ENCODE data around the gene CLEC5A.
"Not testable (repeated sequence)": the region's sequence is repeated elsewhere in the genome, so short reads cannot be mapped to it uniquely, and the experiment has no call there.

The CLEC5A gene

DNA sequence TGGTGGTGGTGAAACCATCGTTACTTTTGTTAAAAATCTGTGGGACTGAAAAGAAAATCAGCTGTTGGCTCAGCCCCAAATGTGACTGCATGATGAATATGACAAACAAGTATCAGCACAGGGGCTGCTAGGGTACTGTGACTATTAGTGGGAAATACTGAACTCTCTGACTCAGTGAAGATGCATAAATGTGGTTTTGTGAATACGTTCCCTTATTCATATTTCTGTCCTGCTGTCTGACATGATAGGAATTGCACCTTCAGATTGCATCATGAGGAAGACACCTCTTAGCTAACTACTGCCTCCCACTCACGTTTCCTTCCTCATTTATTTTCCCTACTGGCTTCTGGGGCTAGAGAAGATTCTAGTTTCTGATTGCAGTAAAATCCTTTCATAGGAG, 1.4 kb downstream of the CLEC5A start:
- DNase-seq, result no peak

- no peak for DNase-seq
These were observed 2.0 kb downstream of the CLEC5A start for GRCh38 chr7:141944811-141945210.

DNA sequence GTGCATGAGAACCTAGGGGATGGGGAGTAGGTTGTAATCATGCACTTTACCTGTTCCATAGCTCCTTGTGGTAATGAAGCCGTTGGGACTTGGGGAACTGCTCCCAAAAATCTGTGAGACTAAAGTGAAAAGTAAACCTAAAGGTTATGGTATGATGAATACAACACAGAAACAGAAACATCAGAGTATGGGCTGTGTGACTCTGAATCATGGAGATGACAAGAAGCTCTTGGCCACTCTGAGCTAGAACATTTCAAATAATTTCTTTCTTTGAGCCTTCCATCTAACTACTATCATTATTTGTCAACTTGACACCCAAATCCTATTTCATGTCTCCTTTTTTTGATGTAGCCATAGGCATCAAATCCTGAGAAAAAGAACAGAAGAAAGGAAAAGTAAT, 2.9 kb downstream of the CLEC5A start:
- no peak for DNase-seq

DNA sequence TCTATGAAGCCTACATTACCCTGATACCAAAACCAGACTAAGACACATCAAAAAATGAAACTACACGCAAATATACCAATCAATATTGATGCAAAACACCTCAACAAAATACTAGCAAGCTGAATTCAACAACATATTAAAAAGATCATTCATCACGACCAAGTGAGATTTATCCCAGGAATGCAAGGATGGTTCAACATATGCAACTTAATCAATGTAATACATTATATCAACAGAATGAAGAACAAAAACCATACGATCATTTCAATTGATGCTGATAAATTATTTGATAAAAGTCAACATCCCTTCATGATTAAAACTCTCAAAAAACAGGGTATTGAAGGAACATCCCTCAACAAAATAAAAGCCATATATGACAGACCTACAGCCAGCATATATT, 5.7 kb downstream of the CLEC5A start:
- DNase-seq, result no peak

GRCh38 chr7:141930211-141930610, 16.6 kb downstream of the CLEC5A start:
- DNase-seq, result no peak

DNA sequence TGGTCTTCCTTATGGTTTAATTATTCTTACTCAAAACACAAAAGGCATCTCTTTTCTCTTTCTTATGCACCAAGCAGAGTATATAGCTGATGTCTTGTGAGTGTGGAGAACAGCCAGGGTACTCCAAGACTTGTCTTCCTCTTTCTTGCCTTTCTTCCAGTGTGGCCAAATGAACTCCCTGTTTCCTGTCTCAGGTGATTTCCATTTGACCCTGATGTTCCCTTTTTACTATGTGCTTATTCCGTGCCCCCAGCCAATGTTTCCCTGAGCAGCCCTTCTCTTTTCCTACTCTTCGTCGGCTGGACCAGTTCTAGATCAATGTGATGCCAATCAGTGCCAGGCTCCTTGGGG, 18.0 kb downstream of the CLEC5A start:
- no peak for DNase-seq

- no peak for DNase-seq
These were observed 18.5 kb downstream of the CLEC5A start for GRCh38 chr7:141928146-141928844.

DNA sequence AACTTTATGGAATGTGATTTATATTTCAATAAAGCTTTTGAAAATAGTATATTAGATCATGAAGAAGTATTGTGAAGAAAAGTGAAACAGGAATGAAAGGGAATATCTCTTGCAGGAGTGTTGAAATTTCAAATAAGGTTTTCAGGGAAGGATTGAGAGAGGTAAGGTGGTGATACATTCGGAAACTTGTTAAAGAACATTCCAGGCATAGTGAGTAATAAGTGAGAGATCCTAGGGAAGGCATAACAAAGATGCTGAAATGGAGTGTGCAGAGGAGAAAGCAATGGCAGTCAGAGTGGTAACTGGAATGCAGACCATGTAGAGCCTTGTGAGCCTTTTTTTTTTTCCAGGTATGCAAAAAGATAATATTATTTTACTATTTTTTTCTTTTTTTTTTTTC, 26.5 kb downstream of the CLEC5A start:
- no peak for DNase-seq

DNA sequence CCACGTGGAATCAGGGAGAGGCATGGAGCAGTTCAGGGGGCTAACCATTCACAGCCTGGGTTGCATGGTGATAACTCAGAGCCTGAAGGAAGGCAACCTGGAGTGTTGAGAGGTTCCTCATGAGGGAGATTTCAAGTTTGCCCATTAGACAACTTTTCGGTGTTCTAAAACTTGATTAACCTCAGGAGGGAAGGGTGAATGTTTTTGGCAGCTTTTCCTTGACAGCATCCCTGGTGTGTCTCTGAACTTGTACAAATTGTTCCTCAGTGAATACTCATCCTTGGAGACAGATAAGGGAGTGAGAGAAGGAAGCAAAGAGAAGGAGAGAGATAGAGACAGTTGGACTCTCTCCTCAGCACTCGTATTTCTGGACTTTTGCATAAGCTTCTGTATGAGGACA, 30.7 kb downstream of the CLEC5A start, which contains the start of gene OR9A4:
Gene OR9A4 (plus strand): TSS at position 301 of the 400 bp plus-strand sequence. CDS start 2,477 bp downstream, outside the sequence.
- no peak for DNase-seq

GRCh38 chr7:141915565-141915964, 31.2 kb downstream of the CLEC5A start:
- no peak for DNase-seq

DNA sequence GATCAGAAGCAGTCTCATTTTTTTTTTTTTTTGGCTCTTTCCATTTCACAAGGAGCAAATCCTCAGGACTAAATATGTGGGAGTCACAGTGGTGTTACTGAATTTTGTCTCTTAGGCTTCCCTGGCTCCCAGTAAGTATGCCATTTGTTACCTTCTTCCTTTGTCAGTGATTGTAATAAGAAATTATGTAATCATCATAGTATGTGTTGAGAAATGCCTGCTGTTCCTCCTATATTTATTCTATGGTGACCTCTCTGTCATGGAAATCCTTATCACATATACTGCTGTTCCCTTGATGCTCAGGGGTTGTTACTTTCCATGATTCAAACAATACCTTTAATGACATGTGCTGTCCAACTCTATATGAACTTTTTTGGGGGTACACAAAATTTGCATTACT, 35.4 kb downstream of the CLEC5A start:
- no peak for DNase-seq

DNA sequence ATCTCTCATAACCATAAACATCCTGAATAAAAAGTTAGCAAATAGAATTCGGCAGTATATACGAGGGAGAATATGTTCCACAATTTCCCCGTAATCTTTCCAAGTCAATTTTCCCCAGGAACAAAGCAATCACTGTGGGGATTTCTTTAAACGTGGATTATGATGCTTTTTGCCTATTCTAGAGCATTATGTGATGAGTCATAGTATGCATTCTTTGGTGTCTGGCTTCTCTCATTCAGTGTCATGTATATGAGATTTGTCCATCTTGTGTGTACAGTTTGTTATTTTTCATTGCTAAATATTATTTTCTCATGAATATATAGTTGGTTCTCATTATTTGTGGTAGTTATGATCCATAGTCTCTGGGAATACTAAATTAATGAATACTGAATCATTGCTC, 40.5 kb downstream of the CLEC5A start:
- no peak for DNase-seq

DNA sequence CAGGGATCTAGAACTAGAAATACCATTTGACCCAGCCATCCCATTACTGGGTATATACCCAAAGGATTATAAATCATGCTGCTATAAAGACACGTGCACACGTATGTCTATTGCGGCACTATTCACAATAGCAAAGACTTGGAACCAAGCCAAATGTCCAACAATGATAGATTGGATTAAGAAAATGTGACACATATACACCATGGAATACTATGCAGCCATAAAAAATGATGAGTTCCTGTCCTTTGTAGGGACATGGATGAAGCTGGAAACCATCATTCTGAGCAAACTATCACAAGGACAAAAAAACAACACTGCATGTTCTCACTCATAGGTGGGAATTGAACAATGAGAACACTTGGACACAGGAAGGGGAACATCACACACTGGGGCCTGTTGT, 47.4 kb downstream of the CLEC5A start:
- not testable (repeated sequence) for DNase-seq

DNA sequence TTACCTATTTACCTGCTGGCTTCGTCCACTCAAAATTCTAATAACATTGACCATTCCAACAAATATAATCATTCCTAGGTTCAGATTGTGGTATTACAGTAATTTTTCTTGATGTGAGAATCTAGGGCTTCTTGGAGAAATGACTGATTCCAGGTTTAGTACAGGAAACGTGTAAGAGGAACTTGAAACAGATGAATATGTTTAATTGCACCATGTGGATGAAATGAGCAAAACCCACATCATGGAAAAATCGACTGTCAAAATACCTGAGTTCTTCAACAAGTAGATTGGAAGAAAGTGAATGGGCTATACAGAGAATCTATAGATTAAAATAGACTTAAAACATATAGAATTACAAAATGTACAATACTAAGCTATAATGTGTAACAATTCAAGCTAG, 55.4 kb downstream of the CLEC5A start:
- no peak for DNase-seq

GRCh38 chr7:141889321-141889720, 57.5 kb downstream of the CLEC5A start:
- no peak for DNase-seq

GRCh38 chr7:141884539-141885225, 62.1 kb downstream of the CLEC5A start:
- no peak for DNase-seq

GRCh38 chr7:141880960-141881359, 65.8 kb downstream of the CLEC5A start:
- DNase-seq, result no peak

GRCh38 chr7:141877365-141877764, 69.4 kb downstream of the CLEC5A start:
- DNase-seq, result no peak
